Measurements from ENCODE around the gene ZAP70. TPM values are rescaled to one million over a fixed set of nuclear protein-coding genes. Genes with fewer than 3 reads are reported as not detected.
A peak's percentile ranks its signal among the peaks of the same experiment; 100 is the strongest.

The ZAP70 gene
- total RNA-seq, 2 experiments from 2014 or later, result 40.8 to 57.9 TPM

GRCh38 chr2:97717613-97717995 is 4.2 kb downstream of the ZAP70 start:
- H3K36me3 ChIP-seq (ENCODE audit: insufficient read depth, low read length), result 0 out of 2 replicates have a peak, but pooled peaks cover 4% of the 10 kb centered on the region
- H4K20me1 ChIP-seq (ENCODE audit: insufficient read depth, low read length), result no peaks in the 10 kb centered on the region
- ChIA-PET POLR2A (interaction anchor here (1.4 kb wide), 1 partner anchor 72 kb away, joined by 4 read pairs; the partner anchor contains the start of gene COX5B), CTCF (ENCODE audit: unreplicated experiment) (no interaction called here)
- no peaks in the 10 kb centered on the region for H3K9me3 ChIP-seq (ENCODE audit: low read length)
- intact Hi-C loops (cut with micrococcal nuclease; ENCODE audit: unreplicated experiment), result no loop called here
- BruUV-seq (replicated peaks), result no TSS peak
- no peak overlapping the region for H3K27ac ChIP-seq (ENCODE audit: low read depth, low read length, poor library complexity, severe bottlenecking)
- no peaks in the 10 kb centered on the region for H3K9me2 ChIP-seq (ENCODE audit: insufficient read depth, low read length)
- peaks cover 41% of the 10 kb centered on the region for H3K4me1 ChIP-seq (ENCODE audit: insufficient read depth, low read length, poor library complexity, severe bottlenecking)
- H3K79me2 ChIP-seq (ENCODE audit: insufficient read depth, low read depth, low read length), result peaks cover 8% of the 10 kb centered on the region; the same call in 1 of the 2 replicates
- TF ChIP-seq EZH2phosphoT487 (IDR thresholded peaks at IDR 0.05; ENCODE audit: borderline replicate concordance, low read depth, low read length) (no peak), CTCF (conservative IDR thresholded peaks at IDR 0.05; ENCODE audit: low read length) (no peak)
- no peak overlapping the region for H3K4me3 ChIP-seq (ENCODE audit: low read depth, low read length, poor library complexity, severe bottlenecking)
- H2AFZ ChIP-seq (ENCODE audit: low read length), result no peak overlapping the region
- 0 out of 2 replicates have a peak overlapping the region, but pooled peaks have one; percentile 69 for H3K4me2 ChIP-seq (ENCODE audit: low read length)
- DNase-seq (ENCODE audit: low spot score), result no peak

GRCh38 chr2:97718051-97718882 is 4.9 kb downstream of the ZAP70 start:
- peak overlapping the region; percentile 69 for H3K4me2 ChIP-seq (ENCODE audit: low read length)
- no peaks in the 10 kb centered on the region for H3K9me3 ChIP-seq (ENCODE audit: low read length)
- TF ChIP-seq CTCF (conservative IDR thresholded peaks at IDR 0.05; ENCODE audit: low read length), result no peak
- no peak for TF ChIP-seq EZH2phosphoT487 (IDR thresholded peaks at IDR 0.05; ENCODE audit: borderline replicate concordance, low read depth, low read length)
- peaks cover 34% of the 10 kb centered on the region for H3K4me1 ChIP-seq (ENCODE audit: insufficient read depth, low read length, poor library complexity, severe bottlenecking)
- H2AFZ ChIP-seq (ENCODE audit: low read length), result peak overlapping the region; percentile 35; the same call in 1 of the 2 replicates
- H3K4me3 ChIP-seq (ENCODE audit: low read depth, low read length, poor library complexity, severe bottlenecking), result peak overlapping the region; percentile 43
- no peaks in the 10 kb centered on the region for H3K9me2 ChIP-seq (ENCODE audit: insufficient read depth, low read length)
- peak; percentile 81 for DNase-seq (ENCODE audit: low spot score)
- ChIA-PET POLR2A (interaction anchor here (0.6 to 1.6 kb wide), 4 partner anchors 22 to 1190 kb away, joined by 3 to 4 read pairs (median 4); partner anchors contain the start of gene COX5B), CTCF (ENCODE audit: unreplicated experiment) (interaction anchor here (0.7 kb wide), 1 partner anchor 18 kb away, joined by 4 read pairs; no protein-coding TSS in a partner anchor)
- H3K36me3 ChIP-seq (ENCODE audit: insufficient read depth, low read length), result 0 out of 2 replicates have a peak, but pooled peaks cover 4% of the 10 kb centered on the region
- no TSS peak for BruUV-seq (replicated peaks)
- peak overlapping the region; percentile 32 for H3K27ac ChIP-seq (ENCODE audit: low read depth, low read length, poor library complexity, severe bottlenecking)
- no peaks in the 10 kb centered on the region for H4K20me1 ChIP-seq (ENCODE audit: insufficient read depth, low read length)
- H3K79me2 ChIP-seq (ENCODE audit: insufficient read depth, low read depth, low read length), result peaks cover 8% of the 10 kb centered on the region; the same call in 1 of the 2 replicates
- intact Hi-C loops (cut with micrococcal nuclease; ENCODE audit: unreplicated experiment), result no loop called here

Data from OCI-LY7 (cell line).